OCI-LY3 (cell line): Measurements from ENCODE around the gene GALNT10.

Source experiments
- EZH2phosphoT487 ChIP-seq: fragments of 200-600 bp; shearing (Covaris generic); IDR thresholded peaks from 2 replicates; pipeline ENCODE4 v1.6.1; 2018; ENCODE audit warnings: antibody characterized with exemption, mixed run types, low read depth
- TF ChIP-seq, protein P1 (sequence below): fragments of 200-600, 300-600 bp; sonication (generic); IDR thresholded peaks from 2 replicates; pipeline ENCODE4 v1.5.1; 2014; ENCODE audit warnings: antibody characterized with exemption, low read length, low read depth

DNA sequence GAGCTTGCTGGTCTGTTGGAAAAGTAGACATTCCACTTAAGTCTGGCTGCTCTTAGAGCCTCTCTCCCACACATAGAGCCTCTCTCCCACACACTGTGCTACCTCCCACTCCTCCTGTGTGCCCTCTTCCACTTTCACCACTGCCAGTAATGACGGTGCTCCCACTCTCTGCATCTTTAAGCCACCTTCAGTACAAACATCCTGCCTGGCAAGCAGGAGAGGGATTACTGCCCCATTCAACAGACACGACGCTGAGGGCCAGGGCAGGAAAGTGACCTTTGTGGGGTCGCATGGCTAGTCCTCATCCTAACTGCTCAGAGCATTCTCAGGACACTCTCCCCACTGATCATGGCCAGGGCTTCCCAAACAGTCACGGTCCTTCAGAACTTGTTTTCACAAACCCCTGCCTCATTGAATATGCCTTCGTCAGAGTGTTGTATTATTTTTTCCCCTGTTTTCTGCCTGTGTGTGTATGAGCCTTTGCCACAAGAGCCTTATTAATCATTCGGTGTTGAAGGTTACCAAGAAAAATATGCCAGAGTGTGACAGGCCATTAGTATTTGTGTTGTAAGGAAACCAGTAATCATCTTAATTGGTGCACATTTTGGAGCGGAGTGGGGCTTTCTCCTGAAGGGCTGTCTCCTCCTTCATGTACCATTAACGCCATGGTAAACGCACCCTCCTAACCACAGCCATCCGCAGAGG is 168.1 kb downstream of the GALNT10 start:
- TF ChIP-seq, protein P1, sequence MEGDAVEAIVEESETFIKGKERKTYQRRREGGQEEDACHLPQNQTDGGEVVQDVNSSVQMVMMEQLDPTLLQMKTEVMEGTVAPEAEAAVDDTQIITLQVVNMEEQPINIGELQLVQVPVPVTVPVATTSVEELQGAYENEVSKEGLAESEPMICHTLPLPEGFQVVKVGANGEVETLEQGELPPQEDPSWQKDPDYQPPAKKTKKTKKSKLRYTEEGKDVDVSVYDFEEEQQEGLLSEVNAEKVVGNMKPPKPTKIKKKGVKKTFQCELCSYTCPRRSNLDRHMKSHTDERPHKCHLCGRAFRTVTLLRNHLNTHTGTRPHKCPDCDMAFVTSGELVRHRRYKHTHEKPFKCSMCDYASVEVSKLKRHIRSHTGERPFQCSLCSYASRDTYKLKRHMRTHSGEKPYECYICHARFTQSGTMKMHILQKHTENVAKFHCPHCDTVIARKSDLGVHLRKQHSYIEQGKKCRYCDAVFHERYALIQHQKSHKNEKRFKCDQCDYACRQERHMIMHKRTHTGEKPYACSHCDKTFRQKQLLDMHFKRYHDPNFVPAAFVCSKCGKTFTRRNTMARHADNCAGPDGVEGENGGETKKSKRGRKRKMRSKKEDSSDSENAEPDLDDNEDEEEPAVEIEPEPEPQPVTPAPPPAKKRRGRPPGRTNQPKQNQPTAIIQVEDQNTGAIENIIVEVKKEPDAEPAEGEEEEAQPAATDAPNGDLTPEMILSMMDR: no peak
- TF ChIP-seq EZH2phosphoT487: no peak
